Sciatic nerve (tissue), 2 donors: ENCODE results near the gene AVPI1. TPM values are rescaled to one million over a fixed set of nuclear protein-coding genes. Genes with fewer than 3 reads are reported as not detected.
A peak's percentile ranks its signal among the peaks of the same experiment; 100 is the strongest.
"Not testable (repeated sequence)": the region's sequence is repeated elsewhere in the genome, so short reads cannot be mapped to it uniquely, and the experiment has no call there.

ENCODE experiments used
- ATAC-seq: fragments of 200-7000 bp; cut with Tn5 transposase; one replicate; pipeline ENCODE4 v1.9.1; 2020; ENCODE audit warnings: mild to moderate bottlenecking, moderate library complexity
- DNase-seq: peaks from one replicate; pipeline ENCODE4 v3.0.0-alpha.2; 2020; ENCODE audit warnings: low spot score
- intact Hi-C: fragments of 100-400 bp; cut with DNase I; formaldehyde crosslinking; loops from one replicate; pipeline ENCODE4 v1.14.2; 2022
- total RNA-seq: library from RNA; stranded (reverse); fragmentation: NEBNext Ultra II Directional; extraction: Animal tissue kit (Norgen Biotek cat#: 25700); gene quantifications from one replicate; pipeline ENCODE4 v1.2.1, GENCODE V29; 2021
- donor health status: DM: no; HTN: no; CAD: no.
- donor health status: DM: no; HTN: no; CAD: no.

The AVPI1 gene
- total RNA-seq, 1 donor from 2014 or later: 41.8 TPM

- peak; percentile 39 for ATAC-seq
- intact Hi-C loops: no loop called here
- DNase-seq: peak; percentile 82
These were observed 26.9 kb upstream of the AVPI1 start for GRCh38 chr10:97713826-97714400.

- DNase-seq (peak; percentile 92), ATAC-seq (peak; percentile 66)
- intact Hi-C loops: no loop called here
These were observed 26.3 kb upstream of the AVPI1 start, which contains the start of gene MARVELD1 for GRCh38 chr10:97713339-97713825. MARVELD1 (plus strand) TSS chr10:97713730; CDS start chr10:97713877, 147 bp downstream.

- ATAC-seq (no peak), DNase-seq (no peak)
- intact Hi-C loops: no loop called here
These were observed 24.9 kb upstream of the AVPI1 start for GRCh38 chr10:97711640-97712572.

GRCh38 chr10:97708976-97709946, 22.2 kb upstream of the AVPI1 start:
- DNase-seq (peak; percentile 90), ATAC-seq (peak; percentile 68)
- intact Hi-C loops: no loop called here

- intact Hi-C loops: no loop called here
- DNase-seq: no peak
- ATAC-seq: no peak
These were observed 21.1 kb upstream of the AVPI1 start for GRCh38 chr10:97708167-97708566.

- peak; percentile 56 for DNase-seq
- intact Hi-C loops: no loop called here
- ATAC-seq: peak; percentile 5
These were observed 20.3 kb upstream of the AVPI1 start for GRCh38 chr10:97707134-97707861.

GRCh38 chr10:97705006-97705670, 18.1 kb upstream of the AVPI1 start:
- DNase-seq: no peak
- intact Hi-C loops: no loop called here
- ATAC-seq: no peak

GRCh38 chr10:97704341-97704740, 17.3 kb upstream of the AVPI1 start:
- intact Hi-C loops: no loop called here
- ATAC-seq: no peak
- no peak for DNase-seq

GRCh38 chr10:97703398-97704067, 16.5 kb upstream of the AVPI1 start:
- ATAC-seq: no peak
- no peak for DNase-seq
- intact Hi-C loops: no loop called here

GRCh38 chr10:97701438-97702069, 14.5 kb upstream of the AVPI1 start:
- ATAC-seq: peak; percentile 94
- DNase-seq: no peak
- intact Hi-C loops: no loop called here

- ATAC-seq, intact Hi-C loops, DNase-seq: not testable (repeated sequence)
These were observed 11.1 kb upstream of the AVPI1 start for GRCh38 chr10:97698072-97698655.

- ATAC-seq: no peak
These were observed 3.1 kb upstream of the AVPI1 start for GRCh38 chr10:97690133-97690532.

GRCh38 chr10:97689559-97690020, 2.5 kb upstream of the AVPI1 start:
- DNase-seq (no peak), ATAC-seq (peak; percentile 46)
- intact Hi-C loops: no loop called here

More at GRCh38 chr10:97690133-97690532, 3.1 kb upstream of the AVPI1 start:
- intact Hi-C loops: no loop called here
- no peak for DNase-seq

- ATAC-seq (peak; percentile 48), DNase-seq (no peak)
- intact Hi-C loops: no loop called here
These were observed 1.0 kb upstream of the AVPI1 start for GRCh38 chr10:97687785-97688781.

GRCh38 chr10:97686301-97686961, 610 bp downstream of the AVPI1 start:
- ATAC-seq: no peak
- intact Hi-C loops: no loop called here
- DNase-seq: no peak
